K562 (cell line): ENCODE measurements around the gene PCBP3. TPM values are rescaled to one million over a fixed set of nuclear protein-coding genes. Genes with fewer than 3 reads are reported as not detected.

Experiments
- ATAC-seq: fragments of 200-7000 bp; cut with Tn5 transposase; 3 replicates; pipeline ENCODE4 v1.9.1; 2020; ENCODE audit warnings: moderate library complexity
- BruUV-seq: library from RNA; stranded (reverse); fragments of 400-500 nt; replicated peaks from 2 replicates; lab custom pipeline; 2021; lab: Mats Ljungman, UMichigan
- CTCF ChIA-PET: fragments of 300-600 bp; formaldehyde crosslinking; extraction: SDS; loops from one replicate; lab custom pipeline; 2021; ENCODE audit warnings: low intra/inter-chr PET ratio; lab: Yijun Ruan, JAX
- POLR2A ChIA-PET: fragments of 300-600, 350-650 bp; sonication (Branson Sonifier 250); formaldehyde crosslinking; extraction: SDS; loops from one replicate; lab custom pipeline; 2021; ENCODE audit warnings: antibody characterized with exemption, inconsistent platforms; lab: Yijun Ruan, JAX
- DNase-seq, 4 experiments: peaks; one replicate each; pipeline versions ENCODE4 v3.0.0 to v3.0.0-alpha.2; 2011 to 2018; ENCODE audit warnings: low spot score in 3 of 4, mixed read lengths in 3 of 4; ENCODE audit errors: extremely low read depth in 1 of 4
- FAIRE-seq: peaks from 2 replicates; lab custom pipeline; 2011; peaks lifted over from hg19 to GRCh38; lab: Jason Lieb, UNC
- H2AFZ ChIP-seq: 2 replicates; pipeline ENCODE4 v1.6.0; 2011; ENCODE audit warnings: low read depth, low read length, control low read depth, inconsistent platforms
- H3K27ac ChIP-seq: fragments of 200-600 bp; 3 replicates; pipeline ENCODE4 v1.8.0; 2011; ENCODE audit warnings: low read depth, mild to moderate bottlenecking, control low read depth, inconsistent platforms, low read length, moderate library complexity, mixed read lengths; ENCODE audit errors: extremely low read depth
- H3K27me3 ChIP-seq, 2 experiments: fragments of 300-600 bp in 1 of 2; 2 replicates in 1 of 2; 3 replicates in 1 of 2; pipeline versions ENCODE4 v1.6.0 to v1.8.0; 2011; ENCODE audit warnings: inconsistent platforms in 2 of 2, low read length in 2 of 2, mild to moderate bottlenecking in 1 of 2, mixed read lengths in 1 of 2, moderate library complexity in 1 of 2; ENCODE audit not compliant: control insufficient read depth in 2 of 2, insufficient read depth in 2 of 2
- H3K36me3 ChIP-seq: fragments of 300-600 bp; 3 replicates; pipeline ENCODE4 v1.8.0; 2011; ENCODE audit warnings: mild to moderate bottlenecking, low read length, inconsistent platforms; ENCODE audit not compliant: control insufficient read depth, insufficient read depth
- H3K4me1 ChIP-seq, 2 experiments: fragments of 200-600 bp in 1 of 2; replicated peaks in 1 of 2; 2 replicates in 1 of 2; 3 replicates in 1 of 2; pipeline versions ENCODE4 v1.5.1 to v1.8.0; 2011; ENCODE audit warnings: inconsistent platforms in 2 of 2, low read length in 2 of 2, mild to moderate bottlenecking in 1 of 2, mixed read lengths in 1 of 2, moderate library complexity in 1 of 2; ENCODE audit not compliant: control insufficient read depth in 2 of 2, insufficient read depth in 2 of 2
- H3K4me2 ChIP-seq: 2 replicates; pipeline ENCODE4 v1.6.1; 2011; ENCODE audit warnings: low read length, control low read depth, inconsistent platforms, mixed read lengths; ENCODE audit not compliant: insufficient read depth
- H3K4me3 ChIP-seq: fragments of 200-600 bp; sonication (generic), shearing (Covaris generic); 2 replicates; pipeline ENCODE4 v1.5.1; 2016; ENCODE audit warnings: control low read depth, inconsistent platforms
- H3K79me2 ChIP-seq: fragments of 200-600 bp; 3 replicates; pipeline ENCODE4 v1.8.0; 2011; ENCODE audit warnings: low read length, inconsistent platforms; ENCODE audit not compliant: control insufficient read depth, insufficient read depth
- H3K9ac ChIP-seq, 2 experiments: 2 replicates each; pipeline versions ENCODE4 v1.6.0 to v1.6.1; 2011; ENCODE audit warnings: low read depth in 2 of 2, low read length in 2 of 2, control low read depth in 1 of 2, inconsistent platforms in 1 of 2, mild to moderate bottlenecking in 1 of 2, mixed read lengths in 1 of 2; ENCODE audit not compliant: insufficient read depth in 1 of 2
- H3K9me1 ChIP-seq: one replicate; pipeline ENCODE4 v1.6.0; 2011; ENCODE audit warnings: inconsistent platforms, mild to moderate bottlenecking, low read length, moderate library complexity; ENCODE audit not compliant: control insufficient read depth, insufficient read depth
- H3K9me3 ChIP-seq: replicated peaks from 2 replicates; pipeline ENCODE4 v1.5.1; 2011; ENCODE audit warnings: low read depth, low read length, inconsistent platforms; ENCODE audit not compliant: control insufficient read depth, insufficient read depth
- H4K20me1 ChIP-seq: replicated peaks from 2 replicates; pipeline ENCODE4 v1.6.1; 2011; ENCODE audit warnings: low read length, inconsistent platforms, mixed read lengths; ENCODE audit not compliant: control insufficient read depth, insufficient read depth
- CXXC5 ChIP-seq: fragments of 250-450 bp; sonication (Bioruptor Pico); IDR thresholded peaks from 2 replicates; pipeline ENCODE4 v1.8.0; 2022; ENCODE audit warnings: inconsistent platforms, mild to moderate bottlenecking, moderate library complexity
- HMG20A ChIP-seq: fragments of 450-650 bp; formaldehyde crosslinking; conservative IDR thresholded peaks from 2 replicates; pipeline ENCODE4 v1.4.0; 2020; ENCODE audit warnings: mild to moderate bottlenecking, mixed read lengths
- HMG20B ChIP-seq: fragments of 250-450 bp; sonication (Bioruptor Pico); IDR thresholded peaks from 2 replicates; pipeline ENCODE4 v1.5.0; 2021; ENCODE audit warnings: mild to moderate bottlenecking
- JUND ChIP-seq, 2 experiments: IDR thresholded peaks; 2 replicates in 1 of 2; 3 replicates in 1 of 2; pipeline ENCODE4 v1.6.1; 2011; ENCODE audit warnings: borderline replicate concordance in 2 of 2, low read depth in 2 of 2, low read length in 2 of 2, improper control_type of control experiment in 1 of 2, missing biosample characterization in 1 of 2, missing genetic modification characterization in 1 of 2, missing genetic modification reagents in 1 of 2
- KLF1 ChIP-seq: fragments of 450-650 bp; IDR thresholded peaks from 2 replicates; pipeline ENCODE4 v1.6.1; 2016; ENCODE audit warnings: missing genetic modification characterization, missing compliant biosample characterization
- NCOA4 ChIP-seq: fragments of 450-650 bp; IDR thresholded peaks from 2 replicates; pipeline ENCODE4 v1.6.1; 2018; ENCODE audit warnings: mild to moderate bottlenecking; ENCODE audit not compliant: partially characterized antibody
- RAD51 ChIP-seq: fragments of 450-650 bp; IDR thresholded peaks from 2 replicates; pipeline ENCODE4 v1.7.1; 2016; ENCODE audit warnings: low read depth, mild to moderate bottlenecking, borderline replicate concordance
- ZNF175 ChIP-seq: fragments of 200-800 bp; sonication (Bioruptor generic); IDR thresholded peaks from 2 replicates; pipeline ENCODE4 v1.6.1; 2016; ENCODE audit warnings: low read depth, mild to moderate bottlenecking, missing genetic modification characterization, missing compliant biosample characterization
- WGBS: fragments of 100-300 bp; shearing (Covaris generic); methylation state at CpG from one replicate; pipeline ENCODE4 v1.1.6; 2016; ENCODE audit warnings: low coverage, mixed read lengths; ENCODE audit not compliant: insufficient coverage; ENCODE audit errors: missing lambda C conversion rate; 5-methylcytosine and 5-hydroxymethylcytosine counted together
- in situ Hi-C: fragments of 300-500 bp; cut with MboI; formaldehyde crosslinking; loops from 4 replicates; pipeline ENCODE4 v1.15.0; 2018; ENCODE audit warnings: inconsistent platforms, mixed read lengths
- intact Hi-C: fragments of 100-400 bp; cut with micrococcal nuclease; formaldehyde crosslinking; loops from 2 replicates; pipeline ENCODE4 v1.14.2; 2022
- polyA plus RNA-seq, 8 experiments: library from polyadenylated mRNA; depleted of rRNA in 4 of 8; stranded (reverse) in 5 of 8; unstranded in 3 of 8; fragments of >200 nt; fragmentation: Nextera tagmentation in 2 of 8; fragmentation: Illumina TruSeq in 1 of 8; extraction: Ambion mirVana in 2 of 8; extraction: Trizol in 1 of 8; gene quantifications; 2 replicates each; pipeline versions ENCODE4 v1.2.1 to v1.2.3, GENCODE V29; 2011 to 2014; ENCODE audit warnings: inconsistent platforms in 1 of 8, missing spikeins in 1 of 8
- total RNA-seq, 7 experiments: library from RNA; depleted of rRNA in 6 of 7; stranded (reverse); fragments of >200 nt in 6 of 7; fragmentation: Illumina TruSeq in 2 of 7; extraction: Trizol in 2 of 7; gene quantifications; 2 replicates each; pipeline versions ENCODE4 v1.2.1 to v1.2.3, GENCODE V29; 2011 to 2021; ENCODE audit warnings: low replicate concordance in 1 of 7
- TF ChIP-seq, protein P1 (sequence below): fragments of 450-650 bp; IDR thresholded peaks from 2 replicates; pipeline ENCODE4 v1.6.1; 2016; ENCODE audit warnings: mild to moderate bottlenecking, moderate library complexity
- TF ChIP-seq, protein P2 (sequence below): fragments of 450-650 bp; conservative IDR thresholded peaks from 2 replicates; pipeline ENCODE4 v1.6.1; 2016; ENCODE audit warnings: missing genetic modification characterization, low read depth, mild to moderate bottlenecking, control low read depth, missing compliant biosample characterization

The PCBP3 gene
- total and polyA plus RNA-seq, 9 of the 15 experiments (the other 6 are each of a cell fraction or from before 2014, with no cell fraction given), result 0.18 TPM; not detected in 8

DNA sequence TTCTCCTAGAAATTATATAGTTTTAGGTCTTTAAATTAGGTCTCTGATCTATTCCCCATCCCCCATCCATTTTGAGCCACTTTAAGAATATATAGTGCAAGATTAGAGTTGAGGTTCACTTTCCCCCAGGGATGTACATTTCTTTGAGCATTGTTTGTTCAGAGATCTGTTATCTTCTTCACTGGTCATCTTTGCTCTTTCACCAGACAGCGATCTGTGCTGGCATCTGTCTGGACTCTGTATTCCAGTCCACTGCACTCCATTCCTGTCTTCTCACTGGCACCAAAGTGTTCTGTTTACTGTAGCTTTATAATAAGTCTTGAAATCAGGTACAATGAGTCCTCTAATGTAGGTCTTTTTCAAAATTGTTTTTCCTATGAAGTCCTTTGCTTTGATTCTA, 112.5 kb downstream of the PCBP3 start:
- H3K27me3 ChIP-seq, result peaks cover under 1 to 12% of the 10 kb centered on the region in 2 experiments; a peak in 4 of 5 replicates
- intact Hi-C loops, result no loop called here

More for the DNA sequence above, 112.5 kb downstream of the PCBP3 start:
- H3K79me2 ChIP-seq, result no peaks in the 10 kb centered on the region
- no peak overlapping the region for H3K4me3 ChIP-seq
- H3K36me3 ChIP-seq, result no peaks in the 10 kb centered on the region
- ChIA-PET CTCF (no interaction called here), POLR2A (interaction anchor here (0.6 kb wide), 1 partner anchor 19 kb away, joined by 3 read pairs; no protein-coding TSS in a partner anchor)
- FAIRE-seq (no peak), DNase-seq (no peak), ATAC-seq (no peak)
- H3K9me1 ChIP-seq, result no peaks in the 10 kb centered on the region
- no peak overlapping the region for H2AFZ ChIP-seq
- BruUV-seq, result no TSS peak
- 0% methylated on average over 1 of the region's 1 CpG for WGBS
- H3K4me1 ChIP-seq, result no peaks in the 10 kb centered on the region
- no peak overlapping the region for H3K9ac ChIP-seq
- no peaks in the 10 kb centered on the region for H3K9me3 ChIP-seq
- H4K20me1 ChIP-seq, result no peaks in the 10 kb centered on the region
- H3K4me2 ChIP-seq, result no peak overlapping the region
- no peak overlapping the region for H3K27ac ChIP-seq
- TF ChIP-seq KLF1 (tag), result no peak
- TF ChIP-seq, protein P1, sequence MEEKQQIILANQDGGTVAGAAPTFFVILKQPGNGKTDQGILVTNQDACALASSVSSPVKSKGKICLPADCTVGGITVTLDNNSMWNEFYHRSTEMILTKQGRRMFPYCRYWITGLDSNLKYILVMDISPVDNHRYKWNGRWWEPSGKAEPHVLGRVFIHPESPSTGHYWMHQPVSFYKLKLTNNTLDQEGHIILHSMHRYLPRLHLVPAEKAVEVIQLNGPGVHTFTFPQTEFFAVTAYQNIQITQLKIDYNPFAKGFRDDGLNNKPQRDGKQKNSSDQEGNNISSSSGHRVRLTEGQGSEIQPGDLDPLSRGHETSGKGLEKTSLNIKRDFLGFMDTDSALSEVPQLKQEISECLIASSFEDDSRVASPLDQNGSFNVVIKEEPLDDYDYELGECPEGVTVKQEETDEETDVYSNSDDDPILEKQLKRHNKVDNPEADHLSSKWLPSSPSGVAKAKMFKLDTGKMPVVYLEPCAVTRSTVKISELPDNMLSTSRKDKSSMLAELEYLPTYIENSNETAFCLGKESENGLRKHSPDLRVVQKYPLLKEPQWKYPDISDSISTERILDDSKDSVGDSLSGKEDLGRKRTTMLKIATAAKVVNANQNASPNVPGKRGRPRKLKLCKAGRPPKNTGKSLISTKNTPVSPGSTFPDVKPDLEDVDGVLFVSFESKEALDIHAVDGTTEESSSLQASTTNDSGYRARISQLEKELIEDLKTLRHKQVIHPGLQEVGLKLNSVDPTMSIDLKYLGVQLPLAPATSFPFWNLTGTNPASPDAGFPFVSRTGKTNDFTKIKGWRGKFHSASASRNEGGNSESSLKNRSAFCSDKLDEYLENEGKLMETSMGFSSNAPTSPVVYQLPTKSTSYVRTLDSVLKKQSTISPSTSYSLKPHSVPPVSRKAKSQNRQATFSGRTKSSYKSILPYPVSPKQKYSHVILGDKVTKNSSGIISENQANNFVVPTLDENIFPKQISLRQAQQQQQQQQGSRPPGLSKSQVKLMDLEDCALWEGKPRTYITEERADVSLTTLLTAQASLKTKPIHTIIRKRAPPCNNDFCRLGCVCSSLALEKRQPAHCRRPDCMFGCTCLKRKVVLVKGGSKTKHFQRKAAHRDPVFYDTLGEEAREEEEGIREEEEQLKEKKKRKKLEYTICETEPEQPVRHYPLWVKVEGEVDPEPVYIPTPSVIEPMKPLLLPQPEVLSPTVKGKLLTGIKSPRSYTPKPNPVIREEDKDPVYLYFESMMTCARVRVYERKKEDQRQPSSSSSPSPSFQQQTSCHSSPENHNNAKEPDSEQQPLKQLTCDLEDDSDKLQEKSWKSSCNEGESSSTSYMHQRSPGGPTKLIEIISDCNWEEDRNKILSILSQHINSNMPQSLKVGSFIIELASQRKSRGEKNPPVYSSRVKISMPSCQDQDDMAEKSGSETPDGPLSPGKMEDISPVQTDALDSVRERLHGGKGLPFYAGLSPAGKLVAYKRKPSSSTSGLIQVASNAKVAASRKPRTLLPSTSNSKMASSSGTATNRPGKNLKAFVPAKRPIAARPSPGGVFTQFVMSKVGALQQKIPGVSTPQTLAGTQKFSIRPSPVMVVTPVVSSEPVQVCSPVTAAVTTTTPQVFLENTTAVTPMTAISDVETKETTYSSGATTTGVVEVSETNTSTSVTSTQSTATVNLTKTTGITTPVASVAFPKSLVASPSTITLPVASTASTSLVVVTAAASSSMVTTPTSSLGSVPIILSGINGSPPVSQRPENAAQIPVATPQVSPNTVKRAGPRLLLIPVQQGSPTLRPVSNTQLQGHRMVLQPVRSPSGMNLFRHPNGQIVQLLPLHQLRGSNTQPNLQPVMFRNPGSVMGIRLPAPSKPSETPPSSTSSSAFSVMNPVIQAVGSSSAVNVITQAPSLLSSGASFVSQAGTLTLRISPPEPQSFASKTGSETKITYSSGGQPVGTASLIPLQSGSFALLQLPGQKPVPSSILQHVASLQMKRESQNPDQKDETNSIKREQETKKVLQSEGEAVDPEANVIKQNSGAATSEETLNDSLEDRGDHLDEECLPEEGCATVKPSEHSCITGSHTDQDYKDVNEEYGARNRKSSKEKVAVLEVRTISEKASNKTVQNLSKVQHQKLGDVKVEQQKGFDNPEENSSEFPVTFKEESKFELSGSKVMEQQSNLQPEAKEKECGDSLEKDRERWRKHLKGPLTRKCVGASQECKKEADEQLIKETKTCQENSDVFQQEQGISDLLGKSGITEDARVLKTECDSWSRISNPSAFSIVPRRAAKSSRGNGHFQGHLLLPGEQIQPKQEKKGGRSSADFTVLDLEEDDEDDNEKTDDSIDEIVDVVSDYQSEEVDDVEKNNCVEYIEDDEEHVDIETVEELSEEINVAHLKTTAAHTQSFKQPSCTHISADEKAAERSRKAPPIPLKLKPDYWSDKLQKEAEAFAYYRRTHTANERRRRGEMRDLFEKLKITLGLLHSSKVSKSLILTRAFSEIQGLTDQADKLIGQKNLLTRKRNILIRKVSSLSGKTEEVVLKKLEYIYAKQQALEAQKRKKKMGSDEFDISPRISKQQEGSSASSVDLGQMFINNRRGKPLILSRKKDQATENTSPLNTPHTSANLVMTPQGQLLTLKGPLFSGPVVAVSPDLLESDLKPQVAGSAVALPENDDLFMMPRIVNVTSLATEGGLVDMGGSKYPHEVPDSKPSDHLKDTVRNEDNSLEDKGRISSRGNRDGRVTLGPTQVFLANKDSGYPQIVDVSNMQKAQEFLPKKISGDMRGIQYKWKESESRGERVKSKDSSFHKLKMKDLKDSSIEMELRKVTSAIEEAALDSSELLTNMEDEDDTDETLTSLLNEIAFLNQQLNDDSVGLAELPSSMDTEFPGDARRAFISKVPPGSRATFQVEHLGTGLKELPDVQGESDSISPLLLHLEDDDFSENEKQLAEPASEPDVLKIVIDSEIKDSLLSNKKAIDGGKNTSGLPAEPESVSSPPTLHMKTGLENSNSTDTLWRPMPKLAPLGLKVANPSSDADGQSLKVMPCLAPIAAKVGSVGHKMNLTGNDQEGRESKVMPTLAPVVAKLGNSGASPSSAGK, result no peak
- no peak for TF ChIP-seq NCOA4
- no peak for TF ChIP-seq ZNF175 (CRISPR knock-in tag)
- TF ChIP-seq JUND (IDR thresholded peaks at IDR 0.05; ENCODE audit: borderline replicate concordance, low read depth, low read length), result no peak
- TF ChIP-seq JUND (tag; IDR thresholded peaks at IDR 0.05; ENCODE audit: borderline replicate concordance, low read depth, low read length), result no peak
- TF ChIP-seq, protein P2, sequence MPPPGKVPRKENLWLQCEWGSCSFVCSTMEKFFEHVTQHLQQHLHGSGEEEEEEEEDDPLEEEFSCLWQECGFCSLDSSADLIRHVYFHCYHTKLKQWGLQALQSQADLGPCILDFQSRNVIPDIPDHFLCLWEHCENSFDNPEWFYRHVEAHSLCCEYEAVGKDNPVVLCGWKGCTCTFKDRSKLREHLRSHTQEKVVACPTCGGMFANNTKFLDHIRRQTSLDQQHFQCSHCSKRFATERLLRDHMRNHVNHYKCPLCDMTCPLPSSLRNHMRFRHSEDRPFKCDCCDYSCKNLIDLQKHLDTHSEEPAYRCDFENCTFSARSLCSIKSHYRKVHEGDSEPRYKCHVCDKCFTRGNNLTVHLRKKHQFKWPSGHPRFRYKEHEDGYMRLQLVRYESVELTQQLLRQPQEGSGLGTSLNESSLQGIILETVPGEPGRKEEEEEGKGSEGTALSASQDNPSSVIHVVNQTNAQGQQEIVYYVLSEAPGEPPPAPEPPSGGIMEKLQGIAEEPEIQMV, result no peak
- no peak for TF ChIP-seq CXXC5
- TF ChIP-seq RAD51, result no peak
- TF ChIP-seq HMG20A (CRISPR knock-in tag), result no peak
- no peak for TF ChIP-seq HMG20B (CRISPR knock-in tag)
- in situ Hi-C loops, result no loop called here
